OCI-LY3 (cell line): Measurements from ENCODE around the gene DHX30.
"Not testable (repeated sequence)": the region's sequence is repeated elsewhere in the genome, so short reads cannot be mapped to it uniquely, and the experiment has no call there.

Source experiments
- H2AFZ ChIP-seq: fragments of 200-600, 300-600 bp; shearing (Covaris generic); 2 replicates; pipeline ENCODE4 v1.6.0; 2014; ENCODE audit warnings: antibody characterized with exemption, low read depth, low read length
- H3K27ac ChIP-seq: fragments of 200-600, 300-600 bp; sonication (generic); 2 replicates; pipeline ENCODE4 v1.5.1; 2014; ENCODE audit warnings: mild to moderate bottlenecking, low read length, moderate library complexity, mixed read lengths
- H3K27me3 ChIP-seq: fragments of 200-600, 300-600 bp; sonication (generic); 2 replicates; pipeline ENCODE4 v1.6.1; 2014; ENCODE audit warnings: low read depth, low read length, mixed read lengths
- H3K36me3 ChIP-seq: fragments of 200-600, 300-600 bp; sonication (generic); replicated peaks from 2 replicates; pipeline ENCODE3; 2014; ENCODE audit warnings: low read depth, low read length, mixed read lengths
- H3K4me1 ChIP-seq: fragments of 300-600, 200-600 bp; sonication (generic); 2 replicates; pipeline ENCODE4 v1.6.1; 2014; ENCODE audit warnings: low read length, mixed read lengths
- H3K4me2 ChIP-seq: fragments of 200-600, 300-600 bp; sonication (generic); 2 replicates; pipeline ENCODE4 v1.6.1; 2014; ENCODE audit warnings: low read length, mixed read lengths
- H3K4me3 ChIP-seq: fragments of 300-600, 200-600 bp; sonication (generic); 2 replicates; pipeline ENCODE4 v1.5.1; 2014; ENCODE audit warnings: antibody characterized with exemption, mild to moderate bottlenecking, low read length, moderate library complexity
- H3K79me2 ChIP-seq: fragments of 300-600, 200-600 bp; shearing (Covaris generic); 2 replicates; pipeline ENCODE4 v1.6.1; 2014; ENCODE audit warnings: mild to moderate bottlenecking, low read length, mixed read lengths
- H3K9ac ChIP-seq: fragments of 300-600, 200-600 bp; shearing (Covaris generic); 2 replicates; pipeline ENCODE4 v1.6.0; 2014; ENCODE audit warnings: mild to moderate bottlenecking, low read length, moderate library complexity
- H3K9me3 ChIP-seq: fragments of 200-600, 300-600 bp; shearing (Covaris generic); 2 replicates; pipeline ENCODE4 v1.6.1; 2014; ENCODE audit warnings: low read length, mixed read lengths; ENCODE audit not compliant: insufficient read depth
- H4K20me1 ChIP-seq: fragments of 200-600, 300-600 bp; sonication (generic); 2 replicates; pipeline ENCODE4 v1.6.1; 2016; ENCODE audit warnings: low read length, mixed read lengths; ENCODE audit not compliant: insufficient read depth
- CTCF ChIP-seq: fragments of 200-600, 300-600 bp; sonication (generic); IDR thresholded peaks from 2 replicates; pipeline ENCODE4 v1.5.1; 2014; ENCODE audit warnings: antibody characterized with exemption, low read length, low read depth
- EZH2phosphoT487 ChIP-seq: fragments of 200-600 bp; shearing (Covaris generic); IDR thresholded peaks from 2 replicates; pipeline ENCODE4 v1.6.1; 2018; ENCODE audit warnings: antibody characterized with exemption, mixed run types, low read depth

Gene DHX30

DNA sequence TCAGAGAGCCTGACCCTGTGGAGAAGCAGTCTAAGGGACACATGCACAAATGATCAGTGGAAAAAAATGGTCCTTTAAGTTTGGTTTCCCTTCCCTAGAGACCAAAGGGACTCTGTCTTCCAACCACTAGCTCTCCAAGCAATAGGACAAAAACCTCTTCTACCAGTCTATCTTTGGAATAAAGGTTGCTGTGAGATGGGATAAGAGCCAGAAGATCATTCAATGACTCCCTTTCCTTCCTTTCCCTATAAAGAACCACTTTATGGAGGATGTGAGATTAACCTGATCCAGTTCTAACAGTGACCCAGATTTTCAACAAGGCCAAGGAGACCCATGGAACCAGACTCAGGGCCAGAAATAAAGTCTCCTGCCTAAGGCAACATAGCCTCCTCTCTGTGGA is 74.8 kb downstream of the DHX30 start:
- H3K4me3 ChIP-seq = no peak overlapping the region
- no peak overlapping the region for H3K27ac ChIP-seq
- H3K4me2 ChIP-seq = no peak overlapping the region
- H4K20me1 ChIP-seq = no peaks in the 10 kb centered on the region
- no peaks in the 10 kb centered on the region for H3K27me3 ChIP-seq
- H3K4me1 ChIP-seq = no peaks in the 10 kb centered on the region
- H3K9me3 ChIP-seq = no peaks in the 10 kb centered on the region
- peaks cover 2% of the 10 kb centered on the region for H3K36me3 ChIP-seq
- H2AFZ ChIP-seq = no peak overlapping the region
- H3K79me2 ChIP-seq = no peaks in the 10 kb centered on the region
- TF ChIP-seq CTCF (no peak), EZH2phosphoT487 (no peak)
- no peak overlapping the region for H3K9ac ChIP-seq

DNA sequence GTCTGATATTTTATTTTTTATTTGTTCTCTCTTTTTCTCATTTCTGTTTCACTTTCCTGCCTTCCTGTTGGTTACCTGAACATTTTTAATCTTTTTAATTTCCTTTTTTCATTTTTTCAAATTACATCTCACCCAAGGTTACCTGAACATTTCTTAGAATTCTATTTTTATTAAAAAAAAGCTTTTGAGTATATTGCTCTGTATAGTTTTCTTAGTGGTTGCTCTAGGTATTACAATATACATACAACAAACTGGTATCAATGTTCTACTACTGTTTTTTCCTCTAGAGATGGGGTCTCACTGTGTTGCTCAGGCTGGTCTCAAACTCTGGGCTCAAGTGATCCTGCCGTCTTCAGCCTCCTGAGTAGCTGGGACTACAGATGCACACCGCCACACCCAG is 79.4 kb downstream of the DHX30 start:
- Histone ChIP-seq H3K27ac (no peak overlapping the region), H3K9ac (no peak overlapping the region), H3K4me1 (peaks cover 6% of the 10 kb centered on the region; the same call in 1 of the 2 replicates), H3K4me2 (no peak overlapping the region), H3K36me3 (peaks cover 15% of the 10 kb centered on the region), H3K4me3 (no peak overlapping the region), H3K9me3 (no peaks in the 10 kb centered on the region), H4K20me1 (no peaks in the 10 kb centered on the region), H3K79me2 (no peaks in the 10 kb centered on the region), H3K27me3 (no peaks in the 10 kb centered on the region), H2AFZ (no peak overlapping the region)
- TF ChIP-seq EZH2phosphoT487 (no peak), CTCF (no peak)

DNA sequence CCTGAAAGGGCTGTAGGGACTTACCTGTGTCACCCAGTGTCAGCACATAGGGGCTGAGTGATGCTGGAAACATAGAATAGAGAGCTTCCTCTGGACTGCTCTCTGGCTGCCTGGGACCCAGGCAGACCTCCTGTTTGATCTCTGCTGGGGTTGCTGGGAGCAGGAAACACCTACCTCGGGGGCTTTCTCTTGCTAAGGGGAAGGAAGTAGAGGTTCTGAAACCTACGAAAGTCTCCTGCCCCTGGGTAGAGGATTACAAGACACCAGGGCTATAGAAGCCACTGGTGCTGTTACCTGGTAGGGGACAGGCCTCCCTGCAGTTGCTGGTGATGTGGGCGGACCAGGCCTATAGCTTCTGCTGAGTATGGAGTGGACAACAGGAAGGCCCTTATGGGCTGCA is 81.7 kb downstream of the DHX30 start:
- no peak overlapping the region for H2AFZ ChIP-seq
- H3K4me2 ChIP-seq = no peak overlapping the region
- H3K27ac ChIP-seq = no peak overlapping the region
- peaks cover 6% of the 10 kb centered on the region; the same call in 1 of the 2 replicates for H3K4me1 ChIP-seq
- no peak for TF ChIP-seq EZH2phosphoT487
- H3K79me2 ChIP-seq = no peaks in the 10 kb centered on the region
- no peak overlapping the region for H3K9ac ChIP-seq
- H3K36me3 ChIP-seq = peaks cover 21% of the 10 kb centered on the region
- H3K4me3 ChIP-seq = no peak overlapping the region
- no peaks in the 10 kb centered on the region for H3K9me3 ChIP-seq
- no peaks in the 10 kb centered on the region for H3K27me3 ChIP-seq
- no peaks in the 10 kb centered on the region for H4K20me1 ChIP-seq

DNA sequence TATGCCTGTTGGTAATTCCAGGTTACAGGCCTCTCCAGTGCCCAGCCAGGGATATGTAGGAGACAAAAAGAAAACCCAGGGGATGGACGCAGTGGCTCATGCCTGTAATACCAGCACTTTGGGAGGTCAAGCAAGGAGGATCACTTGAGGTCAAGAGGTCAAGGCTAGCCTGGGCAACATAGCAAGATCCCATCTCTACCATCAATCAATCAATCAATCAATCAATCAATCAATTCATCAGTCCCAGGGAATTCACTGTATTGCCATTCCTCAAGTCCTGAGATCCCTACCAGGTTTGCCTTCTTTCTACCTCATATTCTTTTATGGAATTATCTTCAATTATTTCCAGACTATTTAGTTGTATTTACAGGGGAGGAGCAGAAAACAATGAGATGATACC is 82.2 kb downstream of the DHX30 start:
- Histone ChIP-seq H3K9me3 (no peaks in the 10 kb centered on the region), H3K4me3 (no peak overlapping the region), H3K4me1 (peaks cover 6% of the 10 kb centered on the region; the same call in 1 of the 2 replicates), H3K4me2 (no peak overlapping the region), H3K79me2 (no peaks in the 10 kb centered on the region), H3K27me3 (no peaks in the 10 kb centered on the region), H3K27ac (no peak overlapping the region), H3K36me3 (peaks cover 22% of the 10 kb centered on the region), H2AFZ (no peak overlapping the region), H4K20me1 (no peaks in the 10 kb centered on the region), H3K9ac (no peak overlapping the region)
- TF ChIP-seq CTCF (no peak), EZH2phosphoT487 (no peak)

- H3K4me1 ChIP-seq, H4K20me1 ChIP-seq, H3K27ac ChIP-seq, H3K4me3 ChIP-seq, H3K9me3 ChIP-seq, H3K79me2 ChIP-seq, H3K4me2 ChIP-seq, H3K9ac ChIP-seq, H2AFZ ChIP-seq, H3K27me3 ChIP-seq: not testable (repeated sequence)
- H3K36me3 ChIP-seq = peaks cover 25% of the 10 kb centered on the region
Observed at GRCh38 chr3:47887991-47888390, 85.1 kb downstream of the DHX30 start.
